K562 (cell line): ENCODE results near the gene LAMA2. TPM values are rescaled to one million over a fixed set of nuclear protein-coding genes. Genes with fewer than 3 reads are reported as not detected.

Source experiments
- ATAC-seq: fragments of 200-7000 bp; cut with Tn5 transposase; 3 replicates; pipeline ENCODE4 v1.9.1; 2020; ENCODE audit warnings: moderate library complexity
- BruUV-seq: library from RNA; stranded (reverse); fragments of 400-500 nt; replicated peaks from 2 replicates; lab custom pipeline; 2021; lab: Mats Ljungman, UMichigan
- CTCF ChIA-PET: fragments of 300-600 bp; formaldehyde crosslinking; extraction: SDS; loops from one replicate; lab custom pipeline; 2021; ENCODE audit warnings: low intra/inter-chr PET ratio; lab: Yijun Ruan, JAX
- POLR2A ChIA-PET: fragments of 300-600, 350-650 bp; sonication (Branson Sonifier 250); formaldehyde crosslinking; extraction: SDS; loops from one replicate; lab custom pipeline; 2021; ENCODE audit warnings: antibody characterized with exemption, inconsistent platforms; lab: Yijun Ruan, JAX
- DNase-seq, 4 experiments: peaks; one replicate each; pipeline versions ENCODE4 v3.0.0 to v3.0.0-alpha.2; 2011 to 2018; ENCODE audit warnings: low spot score in 3 of 4, mixed read lengths in 3 of 4; ENCODE audit errors: extremely low read depth in 1 of 4
- FAIRE-seq: peaks from 2 replicates; lab custom pipeline; 2011; peaks lifted over from hg19 to GRCh38; lab: Jason Lieb, UNC
- H2AFZ ChIP-seq: 2 replicates; pipeline ENCODE4 v1.6.0; 2011; ENCODE audit warnings: low read depth, low read length, control low read depth, inconsistent platforms
- H3K27ac ChIP-seq: fragments of 200-600 bp; 3 replicates; pipeline ENCODE4 v1.8.0; 2011; ENCODE audit warnings: low read depth, mild to moderate bottlenecking, control low read depth, inconsistent platforms, low read length, moderate library complexity, mixed read lengths; ENCODE audit errors: extremely low read depth
- H3K27me3 ChIP-seq, 2 experiments: fragments of 300-600 bp in 1 of 2; 2 replicates in 1 of 2; 3 replicates in 1 of 2; pipeline versions ENCODE4 v1.6.0 to v1.8.0; 2011; ENCODE audit warnings: inconsistent platforms in 2 of 2, low read length in 2 of 2, mild to moderate bottlenecking in 1 of 2, mixed read lengths in 1 of 2, moderate library complexity in 1 of 2; ENCODE audit not compliant: control insufficient read depth in 2 of 2, insufficient read depth in 2 of 2
- H3K36me3 ChIP-seq: fragments of 300-600 bp; 3 replicates; pipeline ENCODE4 v1.8.0; 2011; ENCODE audit warnings: mild to moderate bottlenecking, low read length, inconsistent platforms; ENCODE audit not compliant: control insufficient read depth, insufficient read depth
- H3K4me1 ChIP-seq, 2 experiments: fragments of 200-600 bp in 1 of 2; replicated peaks in 1 of 2; 2 replicates in 1 of 2; 3 replicates in 1 of 2; pipeline versions ENCODE4 v1.5.1 to v1.8.0; 2011; ENCODE audit warnings: inconsistent platforms in 2 of 2, low read length in 2 of 2, mild to moderate bottlenecking in 1 of 2, mixed read lengths in 1 of 2, moderate library complexity in 1 of 2; ENCODE audit not compliant: control insufficient read depth in 2 of 2, insufficient read depth in 2 of 2
- H3K4me2 ChIP-seq: 2 replicates; pipeline ENCODE4 v1.6.1; 2011; ENCODE audit warnings: low read length, control low read depth, inconsistent platforms, mixed read lengths; ENCODE audit not compliant: insufficient read depth
- H3K4me3 ChIP-seq: fragments of 200-600 bp; sonication (generic), shearing (Covaris generic); 2 replicates; pipeline ENCODE4 v1.5.1; 2016; ENCODE audit warnings: control low read depth, inconsistent platforms
- H3K79me2 ChIP-seq: fragments of 200-600 bp; 3 replicates; pipeline ENCODE4 v1.8.0; 2011; ENCODE audit warnings: low read length, inconsistent platforms; ENCODE audit not compliant: control insufficient read depth, insufficient read depth
- H3K9ac ChIP-seq, 2 experiments: 2 replicates each; pipeline versions ENCODE4 v1.6.0 to v1.6.1; 2011; ENCODE audit warnings: low read depth in 2 of 2, low read length in 2 of 2, control low read depth in 1 of 2, inconsistent platforms in 1 of 2, mild to moderate bottlenecking in 1 of 2, mixed read lengths in 1 of 2; ENCODE audit not compliant: insufficient read depth in 1 of 2
- H3K9me1 ChIP-seq: one replicate; pipeline ENCODE4 v1.6.0; 2011; ENCODE audit warnings: inconsistent platforms, mild to moderate bottlenecking, low read length, moderate library complexity; ENCODE audit not compliant: control insufficient read depth, insufficient read depth
- H3K9me3 ChIP-seq: replicated peaks from 2 replicates; pipeline ENCODE4 v1.5.1; 2011; ENCODE audit warnings: low read depth, low read length, inconsistent platforms; ENCODE audit not compliant: control insufficient read depth, insufficient read depth
- H4K20me1 ChIP-seq: replicated peaks from 2 replicates; pipeline ENCODE4 v1.6.1; 2011; ENCODE audit warnings: low read length, inconsistent platforms, mixed read lengths; ENCODE audit not compliant: control insufficient read depth, insufficient read depth
- BDP1 ChIP-seq: IDR thresholded peaks from 3 replicates; pipeline ENCODE4 v1.6.1; 2011; ENCODE audit not compliant: insufficient read length, insufficient read depth
- BRD4 ChIP-seq: fragments of 200-600 bp; sonication (generic); IDR thresholded peaks from 2 replicates; pipeline ENCODE4 v1.6.1; 2017; ENCODE audit warnings: inconsistent platforms
- BRD9 ChIP-seq: fragments of 450-650 bp; IDR thresholded peaks from 2 replicates; pipeline ENCODE4 v1.6.1; 2018; ENCODE audit warnings: low read depth; ENCODE audit not compliant: partially characterized antibody
- ERF ChIP-seq: fragments of 450-650 bp; formaldehyde crosslinking; IDR thresholded peaks from 2 replicates; pipeline ENCODE4 v1.4.0; 2020; ENCODE audit warnings: mild to moderate bottlenecking, mixed read lengths
- GTF2E2 ChIP-seq: fragments of 200-800 bp; sonication (Bioruptor generic); IDR thresholded peaks from 2 replicates; pipeline ENCODE4 v1.6.1; 2016; ENCODE audit warnings: missing genetic modification characterization, missing compliant biosample characterization
- NBN ChIP-seq: fragments of 450-650 bp; IDR thresholded peaks from 2 replicates; pipeline ENCODE4 v1.6.1; 2016; ENCODE audit warnings: low read depth, mild to moderate bottlenecking
- PHB ChIP-seq: fragments of 250-450 bp; sonication (Bioruptor Pico); IDR thresholded peaks from 2 replicates; pipeline ENCODE4 v1.5.0; 2021
- PHB2 ChIP-seq: fragments of 450-650 bp; IDR thresholded peaks from 2 replicates; pipeline ENCODE4 v1.6.1; 2017; ENCODE audit warnings: low read depth
- WGBS: fragments of 100-300 bp; shearing (Covaris generic); methylation state at CpG from one replicate; pipeline ENCODE4 v1.1.6; 2016; ENCODE audit warnings: low coverage, mixed read lengths; ENCODE audit not compliant: insufficient coverage; ENCODE audit errors: missing lambda C conversion rate; 5-methylcytosine and 5-hydroxymethylcytosine counted together
- in situ Hi-C: fragments of 300-500 bp; cut with MboI; formaldehyde crosslinking; loops from 4 replicates; pipeline ENCODE4 v1.15.0; 2018; ENCODE audit warnings: inconsistent platforms, mixed read lengths
- intact Hi-C: fragments of 100-400 bp; cut with micrococcal nuclease; formaldehyde crosslinking; loops from 2 replicates; pipeline ENCODE4 v1.14.2; 2022
- polyA plus RNA-seq, 8 experiments: library from polyadenylated mRNA; depleted of rRNA in 4 of 8; stranded (reverse) in 5 of 8; unstranded in 3 of 8; fragments of >200 nt; fragmentation: Nextera tagmentation in 2 of 8; fragmentation: Illumina TruSeq in 1 of 8; extraction: Ambion mirVana in 2 of 8; extraction: Trizol in 1 of 8; gene quantifications; 2 replicates each; pipeline versions ENCODE4 v1.2.1 to v1.2.3, GENCODE V29; 2011 to 2014; ENCODE audit warnings: inconsistent platforms in 1 of 8, missing spikeins in 1 of 8
- total RNA-seq, 7 experiments: library from RNA; depleted of rRNA in 6 of 7; stranded (reverse); fragments of >200 nt in 6 of 7; fragmentation: Illumina TruSeq in 2 of 7; extraction: Trizol in 2 of 7; gene quantifications; 2 replicates each; pipeline versions ENCODE4 v1.2.1 to v1.2.3, GENCODE V29; 2011 to 2021; ENCODE audit warnings: low replicate concordance in 1 of 7
- TF ChIP-seq, protein P1 (sequence below): fragments of 250-450 bp; sonication (Bioruptor Pico); IDR thresholded peaks from 2 replicates; pipeline ENCODE4 v1.9.0; 2021; ENCODE audit warnings: mild to moderate bottlenecking, inconsistent platforms
- TF ChIP-seq, protein P2 (sequence below), 3 experiments: fragments of 200-800 bp in 1 of 3; sonication (Bioruptor generic) in 1 of 3; sonication (generic) in 1 of 3; formaldehyde crosslinking in 1 of 3; IDR thresholded peaks; 2 replicates each; pipeline versions ENCODE4 v1.6.1 to v1.8.0; 2016 to 2022; ENCODE audit warnings: mild to moderate bottlenecking in 2 of 3, missing compliant biosample characterization in 2 of 3, missing genetic modification characterization in 2 of 3, missing genetic modification reagents in 1 of 3
- TF ChIP-seq, protein P3 (sequence below): fragments of 450-650 bp; formaldehyde crosslinking; IDR thresholded peaks from 2 replicates; pipeline ENCODE4 v1.4.0; 2022; ENCODE audit warnings: missing genetic modification characterization

Gene LAMA2
- total and polyA plus RNA-seq, 9 of the 15 experiments (the other 6 are each of a cell fraction or from before 2014, with no cell fraction given), result 0.04 to 1.5 (median 0.36) TPM

GRCh38 chr6:128932061-128932460, 49.1 kb downstream of the LAMA2 start:
- Histone ChIP-seq H3K4me3 (no peak overlapping the region), H3K79me2 (no peaks in the 10 kb centered on the region), H3K27ac (no peak overlapping the region), H3K9ac (no peak overlapping the region), H3K4me2 (no peak overlapping the region), H3K4me1 (no peaks in the 10 kb centered on the region), H2AFZ (no peak overlapping the region), H3K9me1 (no peaks in the 10 kb centered on the region), H3K27me3 (no peaks in the 10 kb centered on the region), H3K36me3 (no peaks in the 10 kb centered on the region), H4K20me1 (no peaks in the 10 kb centered on the region), H3K9me3 (no peaks in the 10 kb centered on the region)
- in situ Hi-C loops, result no loop called here
- FAIRE-seq, result no peak
- POLR2A ChIA-PET, result no interaction called here
- intact Hi-C loops, result no loop called here
- BruUV-seq, result no TSS peak
- DNase-seq, result no peak
- WGBS, result 7% methylated on average over 1 of the region's 1 CpG
- CTCF ChIA-PET, result no interaction called here
- no peak for TF ChIP-seq PHB (CRISPR knock-in tag)
- TF ChIP-seq PHB2, result no peak
- no peak for TF ChIP-seq BRD4
- TF ChIP-seq, protein P1, sequence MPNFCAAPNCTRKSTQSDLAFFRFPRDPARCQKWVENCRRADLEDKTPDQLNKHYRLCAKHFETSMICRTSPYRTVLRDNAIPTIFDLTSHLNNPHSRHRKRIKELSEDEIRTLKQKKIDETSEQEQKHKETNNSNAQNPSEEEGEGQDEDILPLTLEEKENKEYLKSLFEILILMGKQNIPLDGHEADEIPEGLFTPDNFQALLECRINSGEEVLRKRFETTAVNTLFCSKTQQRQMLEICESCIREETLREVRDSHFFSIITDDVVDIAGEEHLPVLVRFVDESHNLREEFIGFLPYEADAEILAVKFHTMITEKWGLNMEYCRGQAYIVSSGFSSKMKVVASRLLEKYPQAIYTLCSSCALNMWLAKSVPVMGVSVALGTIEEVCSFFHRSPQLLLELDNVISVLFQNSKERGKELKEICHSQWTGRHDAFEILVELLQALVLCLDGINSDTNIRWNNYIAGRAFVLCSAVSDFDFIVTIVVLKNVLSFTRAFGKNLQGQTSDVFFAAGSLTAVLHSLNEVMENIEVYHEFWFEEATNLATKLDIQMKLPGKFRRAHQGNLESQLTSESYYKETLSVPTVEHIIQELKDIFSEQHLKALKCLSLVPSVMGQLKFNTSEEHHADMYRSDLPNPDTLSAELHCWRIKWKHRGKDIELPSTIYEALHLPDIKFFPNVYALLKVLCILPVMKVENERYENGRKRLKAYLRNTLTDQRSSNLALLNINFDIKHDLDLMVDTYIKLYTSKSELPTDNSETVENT (CRISPR knock-in tag), result no peak
- TF ChIP-seq ERF, result no peak
- TF ChIP-seq, protein P2, sequence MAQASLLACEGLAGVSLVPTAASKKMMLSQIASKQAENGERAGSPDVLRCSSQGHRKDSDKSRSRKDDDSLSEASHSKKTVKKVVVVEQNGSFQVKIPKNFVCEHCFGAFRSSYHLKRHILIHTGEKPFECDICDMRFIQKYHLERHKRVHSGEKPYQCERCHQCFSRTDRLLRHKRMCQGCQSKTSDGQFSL (CRISPR knock-in tag; IDR thresholded peaks at IDR 0.05), result no peak
- TF ChIP-seq, protein P2 (tag; IDR thresholded peaks at IDR 0.05), result no peak
- no peak for TF ChIP-seq BRD9
- no peak for TF ChIP-seq BDP1
- TF ChIP-seq GTF2E2 (tag), result no peak
- TF ChIP-seq, protein P3, sequence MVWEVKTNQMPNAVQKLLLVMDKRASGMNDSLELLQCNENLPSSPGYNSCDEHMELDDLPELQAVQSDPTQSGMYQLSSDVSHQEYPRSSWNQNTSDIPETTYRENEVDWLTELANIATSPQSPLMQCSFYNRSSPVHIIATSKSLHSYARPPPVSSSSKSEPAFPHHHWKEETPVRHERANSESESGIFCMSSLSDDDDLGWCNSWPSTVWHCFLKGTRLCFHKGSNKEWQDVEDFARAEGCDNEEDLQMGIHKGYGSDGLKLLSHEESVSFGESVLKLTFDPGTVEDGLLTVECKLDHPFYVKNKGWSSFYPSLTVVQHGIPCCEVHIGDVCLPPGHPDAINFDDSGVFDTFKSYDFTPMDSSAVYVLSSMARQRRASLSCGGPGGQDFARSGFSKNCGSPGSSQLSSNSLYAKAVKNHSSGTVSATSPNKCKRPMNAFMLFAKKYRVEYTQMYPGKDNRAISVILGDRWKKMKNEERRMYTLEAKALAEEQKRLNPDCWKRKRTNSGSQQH (CRISPR knock-in tag), result no peak
- no peak for TF ChIP-seq NBN
- ATAC-seq, result no peak
